Measurements from ENCODE around the gene STXBP4.

The STXBP4 gene

DNA sequence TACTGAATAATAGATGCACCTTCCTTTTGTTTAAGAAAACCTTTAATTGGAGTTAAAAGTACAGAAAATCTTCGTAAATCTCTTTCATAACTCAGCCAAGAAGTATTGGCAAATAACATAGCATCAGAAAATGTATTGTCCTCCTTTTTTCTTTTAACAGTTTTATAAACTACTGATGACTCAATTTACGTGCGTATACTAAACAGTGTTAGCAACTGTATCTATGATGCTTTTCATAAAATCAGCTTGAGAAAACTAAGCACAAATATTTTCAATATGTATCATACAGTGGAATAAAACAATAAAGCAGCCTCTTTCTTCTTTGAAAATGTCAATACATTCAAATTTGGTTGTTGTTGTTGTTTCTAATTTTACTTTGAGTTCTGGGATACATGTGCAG lies 88.6 kb downstream of the STXBP4 start:
- DNase-seq (ENCODE audit: low read depth), result no peak
- TF ChIP-seq, protein P1, sequence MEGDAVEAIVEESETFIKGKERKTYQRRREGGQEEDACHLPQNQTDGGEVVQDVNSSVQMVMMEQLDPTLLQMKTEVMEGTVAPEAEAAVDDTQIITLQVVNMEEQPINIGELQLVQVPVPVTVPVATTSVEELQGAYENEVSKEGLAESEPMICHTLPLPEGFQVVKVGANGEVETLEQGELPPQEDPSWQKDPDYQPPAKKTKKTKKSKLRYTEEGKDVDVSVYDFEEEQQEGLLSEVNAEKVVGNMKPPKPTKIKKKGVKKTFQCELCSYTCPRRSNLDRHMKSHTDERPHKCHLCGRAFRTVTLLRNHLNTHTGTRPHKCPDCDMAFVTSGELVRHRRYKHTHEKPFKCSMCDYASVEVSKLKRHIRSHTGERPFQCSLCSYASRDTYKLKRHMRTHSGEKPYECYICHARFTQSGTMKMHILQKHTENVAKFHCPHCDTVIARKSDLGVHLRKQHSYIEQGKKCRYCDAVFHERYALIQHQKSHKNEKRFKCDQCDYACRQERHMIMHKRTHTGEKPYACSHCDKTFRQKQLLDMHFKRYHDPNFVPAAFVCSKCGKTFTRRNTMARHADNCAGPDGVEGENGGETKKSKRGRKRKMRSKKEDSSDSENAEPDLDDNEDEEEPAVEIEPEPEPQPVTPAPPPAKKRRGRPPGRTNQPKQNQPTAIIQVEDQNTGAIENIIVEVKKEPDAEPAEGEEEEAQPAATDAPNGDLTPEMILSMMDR (IDR thresholded peaks at IDR 0.05; ENCODE audit: insufficient read depth, low read depth, low read length, missing control alignments), result no peak
- no peak overlapping the region for H3K4me3 ChIP-seq (ENCODE audit: low read depth, low read length)

DNA sequence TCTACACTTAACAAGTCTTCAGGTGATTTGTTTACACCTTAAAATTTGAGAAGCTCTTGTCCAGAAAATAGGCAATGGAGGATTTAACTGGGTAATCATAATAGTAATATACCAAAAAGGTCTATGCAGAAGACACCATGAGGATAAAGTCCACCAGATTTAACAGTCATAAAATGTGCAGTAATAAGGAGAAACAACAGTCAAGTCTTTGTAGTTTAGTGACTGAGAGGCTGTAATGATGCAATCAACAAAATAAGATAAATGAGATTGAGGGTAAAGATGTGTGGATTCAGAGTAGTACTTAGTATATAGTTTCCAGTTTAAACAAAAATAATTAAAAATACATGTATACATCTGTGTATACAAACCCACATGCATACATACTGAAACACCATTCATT lies 91.2 kb downstream of the STXBP4 start:
- TF ChIP-seq, protein P1 (IDR thresholded peaks at IDR 0.05; ENCODE audit: insufficient read depth, low read depth, low read length, missing control alignments), result no peak
- H3K4me3 ChIP-seq (ENCODE audit: low read depth, low read length), result no peak overlapping the region
- no peak for DNase-seq (ENCODE audit: low read depth)

DNA sequence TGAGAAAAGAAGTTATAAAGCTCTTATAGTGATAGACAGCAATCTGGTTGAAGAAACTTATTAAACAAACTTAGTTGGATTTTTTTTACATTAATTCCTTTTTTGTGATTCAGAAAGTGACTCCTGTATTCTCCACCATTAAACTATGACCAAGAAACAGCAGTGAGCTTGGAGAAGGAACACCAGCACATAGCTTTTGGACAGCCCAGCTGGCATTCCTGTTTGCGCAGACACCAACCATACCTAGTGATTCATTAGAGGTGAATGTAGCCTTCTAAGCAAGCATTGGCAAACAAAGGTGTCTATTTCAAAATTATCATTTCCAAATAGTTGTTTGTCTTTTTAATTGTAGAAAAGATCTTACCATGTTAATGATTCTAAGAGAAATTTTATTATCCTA lies 94.4 kb downstream of the STXBP4 start:
- TF ChIP-seq, protein P1 (IDR thresholded peaks at IDR 0.05; ENCODE audit: insufficient read depth, low read depth, low read length, missing control alignments), result no peak
- H3K4me3 ChIP-seq (ENCODE audit: low read depth, low read length), result no peak overlapping the region
- no peak for DNase-seq (ENCODE audit: low read depth)

DNA sequence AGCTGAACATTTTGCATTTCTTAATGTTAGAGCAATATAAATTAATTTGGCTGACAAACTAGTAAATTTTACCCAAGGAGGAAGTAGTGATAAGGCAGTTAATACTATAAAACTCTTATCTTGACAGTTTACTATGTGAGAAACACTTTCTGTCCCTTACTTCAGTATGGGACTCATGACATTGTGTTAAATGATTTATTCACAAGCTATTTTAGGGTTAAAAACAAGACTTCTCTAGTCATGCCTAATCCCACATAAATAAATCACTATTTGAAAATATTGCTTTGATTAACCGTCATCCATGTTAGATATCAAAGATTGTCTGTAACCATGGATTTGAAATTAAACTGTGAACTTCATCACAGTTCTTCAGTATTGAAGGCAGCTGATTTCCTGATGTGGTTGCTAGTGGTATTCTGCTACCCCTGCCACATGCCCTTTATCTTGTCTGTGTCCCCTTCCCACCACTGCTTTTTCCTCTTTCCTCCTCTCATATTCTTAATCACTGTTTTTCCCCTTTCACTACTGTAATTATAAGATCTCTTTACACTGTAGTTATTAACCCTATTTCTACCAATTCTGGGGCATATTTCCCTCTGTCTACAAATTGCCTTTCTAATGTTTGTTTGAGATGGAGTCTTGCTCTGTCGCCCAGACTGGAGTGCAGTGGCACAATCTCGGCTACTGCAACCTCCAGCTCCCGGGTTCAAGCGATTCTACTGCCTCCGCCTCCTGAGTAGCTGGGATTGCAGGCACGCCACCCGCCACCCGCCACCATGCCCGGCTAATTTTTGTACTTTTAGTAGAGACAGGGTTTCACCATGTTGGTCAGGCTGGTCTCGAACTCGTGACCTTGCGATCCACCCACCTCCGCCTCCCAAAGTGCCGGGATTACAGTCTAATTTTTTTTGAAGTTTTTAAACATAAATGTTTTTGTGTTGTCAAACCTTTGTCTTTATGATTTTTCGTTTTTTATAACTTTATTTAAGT lies 95.6 kb downstream of the STXBP4 start:
- DNase-seq (ENCODE audit: low read depth), result no peak
- TF ChIP-seq, protein P1 (IDR thresholded peaks at IDR 0.05; ENCODE audit: insufficient read depth, low read depth, low read length, missing control alignments), result no peak
- no peak overlapping the region for H3K4me3 ChIP-seq (ENCODE audit: low read depth, low read length)

DNA sequence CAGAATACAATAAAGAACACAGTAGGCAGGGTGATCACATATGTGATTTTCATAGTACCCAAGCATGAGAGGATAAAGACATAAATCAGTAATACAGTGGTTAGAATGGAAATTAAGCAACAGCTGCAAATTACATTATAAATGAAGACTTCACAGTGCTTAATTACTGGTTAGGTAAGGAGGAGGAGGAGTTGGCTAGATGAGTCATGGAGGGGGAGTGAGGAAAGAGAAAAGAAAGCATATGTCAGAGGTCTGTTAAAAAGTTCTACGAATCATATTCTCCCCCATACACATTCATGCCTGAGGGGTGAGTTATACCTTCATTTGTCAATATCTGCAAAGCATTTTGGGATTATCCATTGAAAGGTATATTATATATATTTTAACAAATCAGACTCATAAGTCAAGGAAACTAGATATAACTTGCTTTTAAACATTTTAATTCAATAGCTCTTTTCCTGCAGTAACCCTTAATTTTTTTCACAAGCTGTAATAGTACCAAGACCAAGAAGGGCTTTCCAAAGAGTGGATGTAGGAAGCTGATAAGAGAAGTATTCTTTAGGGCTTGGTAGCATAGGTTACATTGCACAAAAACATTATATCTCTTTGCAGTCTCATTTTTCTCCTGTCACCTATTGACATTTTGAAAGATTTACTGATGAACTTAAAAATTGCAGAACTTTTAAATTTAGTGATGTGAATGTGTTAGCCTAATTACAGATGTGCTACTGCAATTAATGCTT lies 99.3 kb downstream of the STXBP4 start:
- no peak overlapping the region for H3K4me3 ChIP-seq (ENCODE audit: low read depth, low read length)
- no peak for DNase-seq (ENCODE audit: low read depth)
- TF ChIP-seq, protein P1 (IDR thresholded peaks at IDR 0.05; ENCODE audit: insufficient read depth, low read depth, low read length, missing control alignments), result no peak

DNA sequence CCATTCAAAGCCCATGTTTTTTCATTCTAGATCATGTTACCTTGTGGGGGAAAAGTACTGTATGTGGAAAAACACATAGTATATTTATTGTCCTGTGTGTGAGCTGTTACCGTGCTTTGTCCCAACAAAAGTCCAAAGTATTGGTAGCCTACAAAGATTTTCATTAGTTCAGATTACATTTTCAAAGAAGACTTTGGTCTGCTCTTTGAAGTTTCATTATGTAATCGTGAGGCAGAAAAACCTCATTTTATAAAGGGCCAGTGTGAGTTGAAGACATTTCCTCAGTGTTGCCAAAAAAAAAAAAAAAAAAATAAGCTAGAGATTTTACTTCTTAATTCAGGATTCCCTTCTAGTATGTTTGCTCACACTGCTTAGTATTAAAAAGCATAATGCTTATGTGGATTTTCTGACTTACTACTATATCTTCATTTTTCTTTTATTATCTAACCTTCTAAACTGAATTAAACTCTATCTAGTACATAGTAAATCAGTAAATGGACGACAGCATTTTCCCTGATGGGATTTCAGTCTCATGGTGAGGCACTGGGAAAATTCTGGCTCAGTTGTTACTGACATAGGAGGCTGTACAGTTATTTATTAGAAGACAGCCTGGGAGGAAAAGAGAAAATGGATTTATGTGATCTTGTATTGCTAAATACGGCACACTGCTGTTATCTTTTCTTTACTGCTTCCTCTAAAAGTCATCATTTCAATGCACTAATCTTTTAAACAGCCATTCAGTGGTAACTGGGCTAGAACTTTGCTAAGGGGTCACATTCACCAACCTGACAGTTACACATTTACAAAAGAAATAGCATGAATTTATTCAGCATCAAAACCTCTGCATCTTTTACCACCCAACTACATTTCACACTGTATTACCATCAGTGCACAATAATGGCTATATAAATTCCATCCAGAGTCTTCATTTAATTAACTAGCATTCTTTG lies 100.6 kb downstream of the STXBP4 start:
- H3K4me3 ChIP-seq (ENCODE audit: low read depth, low read length), result no peak overlapping the region
- no peak for DNase-seq (ENCODE audit: low read depth)
- TF ChIP-seq, protein P1 (IDR thresholded peaks at IDR 0.05; ENCODE audit: insufficient read depth, low read depth, low read length, missing control alignments), result no peak
